LNCaP clone FGC (cell line): ENCODE measurements around the gene PARVG.

Experiments
- DNase-seq: peaks from one replicate; pipeline ENCODE4 v3.0.0-alpha.2; 2011; ENCODE audit warnings: low read depth
- H3K4me3 ChIP-seq: 2 replicates; pipeline ENCODE4 v1.5.1; 2011; ENCODE audit warnings: mild to moderate bottlenecking, low read depth, low read length, control low read depth
- CTCF ChIP-seq: IDR thresholded peaks from 2 replicates; pipeline ENCODE4 v1.5.1; 2012; ENCODE audit warnings: mild to moderate bottlenecking; ENCODE audit not compliant: control insufficient read depth, insufficient read depth; ENCODE audit errors: extremely low read depth

The PARVG gene

GRCh38 chr22:44180706-44181032, at the start of gene PARVG:
Gene PARVG, plus strand, starts transcription at chr22:44180925. Its CDS starts 2,405 bp downstream, at chr22:44183330.
- DNase-seq, result peak; percentile 2
- no peak for TF ChIP-seq CTCF
- H3K4me3 ChIP-seq, result no peak within 1 kb of the TSS

GRCh38 chr22:44131412-44131811, 49.3 kb upstream of the PARVG start:
- no peak overlapping the region for H3K4me3 ChIP-seq
- no peak for TF ChIP-seq CTCF

GRCh38 chr22:44131989-44132685, 48.6 kb upstream of the PARVG start:
- no peak for DNase-seq
- no peak overlapping the region for H3K4me3 ChIP-seq
- no peak for TF ChIP-seq CTCF

More at GRCh38 chr22:44131412-44131811, 49.3 kb upstream of the PARVG start:
- no peak for DNase-seq

- TF ChIP-seq CTCF, result no peak
- no peak for DNase-seq
- H3K4me3 ChIP-seq, result no peak overlapping the region
Observed at GRCh38 chr22:44132724-44133123, 48.0 kb upstream of the PARVG start.

GRCh38 chr22:44133161-44133560, 47.6 kb upstream of the PARVG start:
- no peak for DNase-seq
- no peak for TF ChIP-seq CTCF
- no peak overlapping the region for H3K4me3 ChIP-seq

- H3K4me3 ChIP-seq, result no peak overlapping the region
- DNase-seq, result no peak
- TF ChIP-seq CTCF, result no peak
Observed at GRCh38 chr22:44133901-44134571, 46.7 kb upstream of the PARVG start.
